ENCODE results near the gene P2RX6. TPM values are rescaled to one million over a fixed set of nuclear protein-coding genes. Genes with fewer than 3 reads are reported as not detected.

The P2RX6 gene
- total RNA-seq, 4 donors from 2014 or later, result 0.76 to 1.5 (median 1.2) TPM; not detected in 1

GRCh38 chr22:20977516-20978170 is 37.3 kb upstream of the P2RX6 start:
- Histone ChIP-seq H3K36me3 (no peaks in the 10 kb centered on the region), H3K27me3 (no peaks in the 10 kb centered on the region), H3K4me3 (no peak overlapping the region), H3K27ac (no peak overlapping the region), H3K4me1 (peaks cover 0 to 8% of the 10 kb centered on the region in 2 donors), H3K9me3 (no peaks in the 10 kb centered on the region)
- DNase-seq, result no peak
- TF ChIP-seq CTCF (IDR thresholded peaks at IDR 0.05) (no peak), POLR2A (IDR thresholded peaks at IDR 0.05) (no peak)
- intact Hi-C loops (cut with DNase I; ENCODE audit: low total_unique reads), result no loop called here

- no peak overlapping the region for H3K4me3 ChIP-seq
- TF ChIP-seq POLR2A (IDR thresholded peaks at IDR 0.05) (no peak), CTCF (IDR thresholded peaks at IDR 0.05) (no peak)
- H3K27me3 ChIP-seq, result no peaks in the 10 kb centered on the region
- no peaks in the 10 kb centered on the region for H3K9me3 ChIP-seq
- intact Hi-C loops (cut with DNase I; ENCODE audit: low total_unique reads), result no loop called here
- no peak for DNase-seq
- no peaks in the 10 kb centered on the region for H3K36me3 ChIP-seq
- peaks cover 0 to 15% of the 10 kb centered on the region in 2 donors for H3K4me1 ChIP-seq
- no peak overlapping the region for H3K27ac ChIP-seq
Measured at GRCh38 chr22:20978419-20978818, 36.5 kb upstream of the P2RX6 start.

- no peak overlapping the region for H3K27ac ChIP-seq
- peak; percentile 59 to 63 for DNase-seq
- TF ChIP-seq CTCF (IDR thresholded peaks at IDR 0.05) (no peak), POLR2A (IDR thresholded peaks at IDR 0.05) (no peak)
Measured at GRCh38 chr22:20979243-20979809, 35.6 kb upstream of the P2RX6 start.

GRCh38 chr22:20979940-20980453 is 35.0 kb upstream of the P2RX6 start:
- H3K9me3 ChIP-seq, result no peaks in the 10 kb centered on the region
- no peak for DNase-seq
- H3K4me1 ChIP-seq, result peaks cover 0 to 19% of the 10 kb centered on the region in 2 donors
- no peak for TF ChIP-seq CTCF (IDR thresholded peaks at IDR 0.05)
- TF ChIP-seq POLR2A (IDR thresholded peaks at IDR 0.05), result no peak
- H3K27me3 ChIP-seq, result no peaks in the 10 kb centered on the region
- intact Hi-C loops (cut with DNase I; ENCODE audit: low total_unique reads), result no loop called here
- no peak overlapping the region for H3K27ac ChIP-seq
- no peaks in the 10 kb centered on the region for H3K36me3 ChIP-seq
- H3K4me3 ChIP-seq, result peak overlapping the region in 1 of 2 donors; percentile 18

More at GRCh38 chr22:20979243-20979809, 35.6 kb upstream of the P2RX6 start:
- peak overlapping the region in 1 of 2 donors; percentile 18 for H3K4me3 ChIP-seq
- no peaks in the 10 kb centered on the region for H3K36me3 ChIP-seq
- intact Hi-C loops (cut with DNase I; ENCODE audit: low total_unique reads), result no loop called here
- peaks cover 0 to 19% of the 10 kb centered on the region in 2 donors for H3K4me1 ChIP-seq
- no peaks in the 10 kb centered on the region for H3K27me3 ChIP-seq
- no peaks in the 10 kb centered on the region for H3K9me3 ChIP-seq

- DNase-seq, result no peak
- Histone ChIP-seq H3K27me3 (no peaks in the 10 kb centered on the region), H3K9me3 (no peaks in the 10 kb centered on the region), H3K4me1 (peaks cover 0 to 19% of the 10 kb centered on the region in 2 donors), H3K27ac (no peak overlapping the region), H3K36me3 (no peaks in the 10 kb centered on the region), H3K4me3 (no peak overlapping the region)
- intact Hi-C loops (cut with DNase I; ENCODE audit: low total_unique reads), result no loop called here
- TF ChIP-seq POLR2A (IDR thresholded peaks at IDR 0.05) (no peak), CTCF (IDR thresholded peaks at IDR 0.05) (no peak)
Measured at GRCh38 chr22:20980523-20980922, 34.4 kb upstream of the P2RX6 start.

Data from uterus (tissue), 4 donors.